PC-3 (cell line): ENCODE data around the gene ACOT2.
"Not testable (repeated sequence)": the region's sequence is repeated elsewhere in the genome, so short reads cannot be mapped to it uniquely, and the experiment has no call there.

Experiments used
- CTCF ChIP-seq: fragments of 300-600 bp; sonication (generic); conservative IDR thresholded peaks from 2 replicates; pipeline ENCODE4 v1.5.1; 2017; ENCODE audit warnings: antibody characterized with exemption, low read depth, mild to moderate bottlenecking, low read length
- EZH2 ChIP-seq: fragments of 300-600 bp; sonication (generic); IDR thresholded peaks from one replicate; pipeline ENCODE4 v1.6.1; 2017; ENCODE audit warnings: antibody characterized with exemption, mild to moderate bottlenecking, low read length; ENCODE audit not compliant: unreplicated experiment

GRCh38 chr14:73568886-73569184, 178 bp upstream of the ACOT2 start:
- not testable (repeated sequence) for TF ChIP-seq CTCF, EZH2
